ENCODE data around the gene GPR42. TPM values are rescaled to one million over a fixed set of nuclear protein-coding genes. Genes with fewer than 3 reads are reported as not detected.
"Not testable (repeated sequence)": the region's sequence is repeated elsewhere in the genome, so short reads cannot be mapped to it uniquely, and the experiment has no call there.

GPR42 gene
- total RNA-seq, 1 donor from 2014 or later = not detected

GRCh38 chr19:35369522-35369921, 1.3 kb upstream of the GPR42 start:
- H3K4me3 Mint-ChIP-seq (ENCODE audit: unreplicated experiment) = no peak overlapping the region
- H3K4me1 Mint-ChIP-seq (ENCODE audit: low read depth) = no peaks in the 10 kb centered on the region
- no peak for DNase-seq (ENCODE audit: low spot score)
- no peaks in the 10 kb centered on the region for H3K9me3 Mint-ChIP-seq (ENCODE audit: low read depth)
- H3K36me3 Mint-ChIP-seq (ENCODE audit: low read depth) = no peaks in the 10 kb centered on the region
- peaks cover 22% of the 10 kb centered on the region for H3K27me3 Mint-ChIP-seq (ENCODE audit: low read depth)
- no peak for TF ChIP-seq CTCF (IDR thresholded peaks at IDR 0.05)
- H3K27ac Mint-ChIP-seq (ENCODE audit: unreplicated experiment) = no peak overlapping the region

- no peak for DNase-seq (ENCODE audit: low spot score)
- peaks cover 3% of the 10 kb centered on the region for H3K9me3 Mint-ChIP-seq (ENCODE audit: low read depth)
- H3K4me3 Mint-ChIP-seq (ENCODE audit: unreplicated experiment) = no peak overlapping the region
- no peak for TF ChIP-seq CTCF (IDR thresholded peaks at IDR 0.05)
- no peak overlapping the region for H3K27ac Mint-ChIP-seq (ENCODE audit: unreplicated experiment)
- H3K27me3 Mint-ChIP-seq (ENCODE audit: low read depth) = peaks cover 19% of the 10 kb centered on the region
- no peaks in the 10 kb centered on the region for H3K36me3 Mint-ChIP-seq (ENCODE audit: low read depth)
- H3K4me1 Mint-ChIP-seq (ENCODE audit: low read depth) = no peaks in the 10 kb centered on the region
Observed at GRCh38 chr19:35373492-35373891, 2.6 kb downstream of the GPR42 start.

GRCh38 chr19:35374031-35374430, 3.2 kb downstream of the GPR42 start:
- not testable (repeated sequence) for H3K27ac Mint-ChIP-seq (ENCODE audit: unreplicated experiment); H3K36me3 Mint-ChIP-seq (ENCODE audit: low read depth); H3K9me3 Mint-ChIP-seq (ENCODE audit: low read depth); DNase-seq (ENCODE audit: low spot score); H3K4me3 Mint-ChIP-seq (ENCODE audit: unreplicated experiment); H3K4me1 Mint-ChIP-seq (ENCODE audit: low read depth)
- H3K27me3 Mint-ChIP-seq (ENCODE audit: low read depth) = peaks cover 18% of the 10 kb centered on the region

- no peaks in the 10 kb centered on the region for H3K36me3 Mint-ChIP-seq (ENCODE audit: low read depth)
- TF ChIP-seq CTCF (IDR thresholded peaks at IDR 0.05) = no peak
- H3K27me3 Mint-ChIP-seq (ENCODE audit: low read depth) = peaks cover 22% of the 10 kb centered on the region
- no peak overlapping the region for H3K4me3 Mint-ChIP-seq (ENCODE audit: unreplicated experiment)
- no peaks in the 10 kb centered on the region for H3K4me1 Mint-ChIP-seq (ENCODE audit: low read depth)
- DNase-seq (ENCODE audit: low spot score) = no peak
- no peak overlapping the region for H3K27ac Mint-ChIP-seq (ENCODE audit: unreplicated experiment)
- peaks cover 6% of the 10 kb centered on the region for H3K9me3 Mint-ChIP-seq (ENCODE audit: low read depth)
Observed at GRCh38 chr19:35375505-35376307, 4.8 kb downstream of the GPR42 start.

GRCh38 chr19:35377656-35378055, 6.8 kb downstream of the GPR42 start:
- H3K36me3 Mint-ChIP-seq (ENCODE audit: low read depth) = no peaks in the 10 kb centered on the region
- TF ChIP-seq CTCF (IDR thresholded peaks at IDR 0.05) = no peak
- H3K27ac Mint-ChIP-seq (ENCODE audit: unreplicated experiment) = no peak overlapping the region
- no peaks in the 10 kb centered on the region for H3K4me1 Mint-ChIP-seq (ENCODE audit: low read depth)
- H3K4me3 Mint-ChIP-seq (ENCODE audit: unreplicated experiment) = no peak overlapping the region
- H3K9me3 Mint-ChIP-seq (ENCODE audit: low read depth) = peaks cover 6% of the 10 kb centered on the region
- DNase-seq (ENCODE audit: low spot score) = no peak
- peaks cover 31% of the 10 kb centered on the region for H3K27me3 Mint-ChIP-seq (ENCODE audit: low read depth)

GRCh38 chr19:35378356-35378755, 7.5 kb downstream of the GPR42 start:
- H3K9me3 Mint-ChIP-seq (ENCODE audit: low read depth) = peaks cover 6% of the 10 kb centered on the region
- H3K4me1 Mint-ChIP-seq (ENCODE audit: low read depth) = no peaks in the 10 kb centered on the region
- no peak for TF ChIP-seq CTCF (IDR thresholded peaks at IDR 0.05)
- H3K36me3 Mint-ChIP-seq (ENCODE audit: low read depth) = no peaks in the 10 kb centered on the region
- H3K27me3 Mint-ChIP-seq (ENCODE audit: low read depth) = peaks cover 30% of the 10 kb centered on the region
- H3K27ac Mint-ChIP-seq (ENCODE audit: unreplicated experiment) = no peak overlapping the region
- no peak overlapping the region for H3K4me3 Mint-ChIP-seq (ENCODE audit: unreplicated experiment)
- no peak for DNase-seq (ENCODE audit: low spot score)

- not testable (repeated sequence) for H3K4me3 Mint-ChIP-seq (ENCODE audit: unreplicated experiment); H3K9me3 Mint-ChIP-seq (ENCODE audit: low read depth); H3K4me1 Mint-ChIP-seq (ENCODE audit: low read depth); DNase-seq (ENCODE audit: low spot score); H3K36me3 Mint-ChIP-seq (ENCODE audit: low read depth); H3K27ac Mint-ChIP-seq (ENCODE audit: unreplicated experiment)
- H3K27me3 Mint-ChIP-seq (ENCODE audit: low read depth) = peaks cover 23% of the 10 kb centered on the region
Observed at GRCh38 chr19:35379545-35379944, 8.7 kb downstream of the GPR42 start.

Data from chondrocyte (in vitro differentiated cells).